HepG2 (cell line): ENCODE data around the gene PTPA. TPM values are rescaled to one million over a fixed set of nuclear protein-coding genes. Genes with fewer than 3 reads are reported as not detected.

Experiments
- BCL6 ChIP-seq: IDR thresholded peaks from 2 replicates; pipeline ENCODE4 v1.6.1; 2016; ENCODE audit warnings: missing genetic modification reagents, missing compliant biosample characterization
- CHD2 ChIP-seq: IDR thresholded peaks from 2 replicates; pipeline ENCODE4 v1.6.1; 2011; ENCODE audit warnings: low read depth, low read length, improper control_type of control experiment
- CREM ChIP-seq, 2 experiments: sonication (generic) in 1 of 2; formaldehyde crosslinking in 1 of 2; IDR thresholded peaks; 2 replicates each; pipeline versions ENCODE4 v1.4.0 to v1.6.1; 2016 to 2020; ENCODE audit warnings: antibody characterized with exemption in 1 of 2, mild to moderate bottlenecking in 1 of 2, missing genetic modification reagents in 1 of 2
- CTCF ChIP-seq: sonication (generic); formaldehyde crosslinking; IDR thresholded peaks from 2 replicates; pipeline ENCODE4 v1.5.0; 2020; ENCODE audit warnings: mild to moderate bottlenecking, missing genetic modification reagents, moderate library complexity
- ELF1 ChIP-seq: sonication (generic); formaldehyde crosslinking; IDR thresholded peaks from 2 replicates; pipeline ENCODE4 v1.4.0; 2020; ENCODE audit warnings: missing genetic modification reagents
- ELF3 ChIP-seq: IDR thresholded peaks from 2 replicates; pipeline ENCODE4 v1.6.1; 2016; ENCODE audit warnings: missing genetic modification reagents, missing compliant biosample characterization
- GABPB1 ChIP-seq: IDR thresholded peaks from 2 replicates; pipeline ENCODE4 v1.6.1; 2016; ENCODE audit warnings: mild to moderate bottlenecking, missing genetic modification reagents, moderate library complexity, missing compliant biosample characterization
- GATAD2A ChIP-seq: IDR thresholded peaks from 2 replicates; pipeline ENCODE4 v1.6.1; 2016
- GMEB1 ChIP-seq: sonication (generic); formaldehyde crosslinking; IDR thresholded peaks from 2 replicates; pipeline ENCODE4 v1.5.1; 2020; ENCODE audit warnings: missing genetic modification reagents, mild to moderate bottlenecking, borderline replicate concordance
- HDAC1 ChIP-seq: sonication (generic); formaldehyde crosslinking; IDR thresholded peaks from 2 replicates; pipeline ENCODE4 v1.5.1; 2020; ENCODE audit warnings: mild to moderate bottlenecking, missing genetic modification reagents
- MYPOP ChIP-seq: sonication (generic); formaldehyde crosslinking; IDR thresholded peaks from 2 replicates; pipeline ENCODE4 v1.8.1; 2023; ENCODE audit warnings: mild to moderate bottlenecking, moderate library complexity, missing genetic modification reagents
- NONO ChIP-seq, 2 experiments: fragments of 450-650 bp in 1 of 2; sonication (generic) in 1 of 2; formaldehyde crosslinking in 1 of 2; IDR thresholded peaks in 1 of 2; conservative IDR thresholded peaks in 1 of 2; 2 replicates each; pipeline versions ENCODE4 v1.6.1 to v1.8.0; 2017 to 2022; ENCODE audit warnings: mild to moderate bottlenecking in 1 of 2, missing genetic modification reagents in 1 of 2, moderate library complexity in 1 of 2
- PCBP1 ChIP-seq: fragments of 200-400 bp; formaldehyde crosslinking; IDR thresholded peaks from 2 replicates; pipeline ENCODE4 v1.6.1; 2017; ENCODE audit warnings: mild to moderate bottlenecking, low read depth, low read length, borderline replicate concordance
- RBM39 ChIP-seq: fragments of 200-400 bp; formaldehyde crosslinking; IDR thresholded peaks from one replicate; pipeline ENCODE4 v1.6.1; 2018; ENCODE audit warnings: antibody characterized with exemption, mild to moderate bottlenecking, low read depth, low read length; ENCODE audit not compliant: poor library complexity, severe bottlenecking
- RCOR2 ChIP-seq: IDR thresholded peaks from 2 replicates; pipeline ENCODE4 v1.6.1; 2016; ENCODE audit warnings: missing biosample characterization, missing genetic modification reagents
- SALL2 ChIP-seq: sonication (generic); formaldehyde crosslinking; IDR thresholded peaks from 2 replicates; pipeline ENCODE4 v1.8.1; 2023; ENCODE audit warnings: mild to moderate bottlenecking, missing genetic modification reagents, inconsistent platforms
- SIN3B ChIP-seq: fragments of 150-350 bp; IDR thresholded peaks from 2 replicates; pipeline ENCODE4 v1.6.1; 2014; ENCODE audit warnings: low read length
- STAG1 ChIP-seq: sonication (generic); formaldehyde crosslinking; IDR thresholded peaks from 2 replicates; pipeline ENCODE4 v1.4.0; 2020; ENCODE audit warnings: missing genetic modification reagents
- WIZ ChIP-seq: sonication (generic); formaldehyde crosslinking; IDR thresholded peaks from 2 replicates; pipeline ENCODE4 v1.5.1; 2020; ENCODE audit warnings: mild to moderate bottlenecking, missing genetic modification reagents
- ZBTB8A ChIP-seq: sonication (generic); formaldehyde crosslinking; IDR thresholded peaks from 2 replicates; pipeline ENCODE4 v1.4.0; 2020; ENCODE audit warnings: mild to moderate bottlenecking, low read depth, missing genetic modification reagents, borderline replicate concordance
- ZC3H13 ChIP-seq: sonication (generic); formaldehyde crosslinking; IDR thresholded peaks from 2 replicates; pipeline ENCODE4 v1.8.1; 2023; ENCODE audit warnings: mild to moderate bottlenecking, missing genetic modification reagents, moderate library complexity
- ZFX ChIP-seq: sonication (generic); formaldehyde crosslinking; IDR thresholded peaks from 2 replicates; pipeline ENCODE4 v1.4.0; 2020; ENCODE audit warnings: mild to moderate bottlenecking, low read depth, missing genetic modification reagents, moderate library complexity
- ZNF20 ChIP-seq: sonication (generic); formaldehyde crosslinking; IDR thresholded peaks from 2 replicates; pipeline ENCODE4 v1.4.0; 2020; ENCODE audit warnings: mild to moderate bottlenecking, moderate library complexity, missing genetic modification reagents
- ZNF44 ChIP-seq: sonication (generic); formaldehyde crosslinking; IDR thresholded peaks from 2 replicates; pipeline ENCODE4 v1.5.1; 2020; ENCODE audit warnings: mild to moderate bottlenecking, missing genetic modification reagents
- ZNF605 ChIP-seq: sonication (generic); formaldehyde crosslinking; IDR thresholded peaks from 2 replicates; pipeline ENCODE4 v1.8.0; 2022; ENCODE audit warnings: mild to moderate bottlenecking, missing genetic modification reagents
- ZNF709 ChIP-seq: sonication (generic); formaldehyde crosslinking; IDR thresholded peaks from 2 replicates; pipeline ENCODE4 v1.5.0; 2020; ENCODE audit warnings: mild to moderate bottlenecking, missing genetic modification reagents
- ZNF768 ChIP-seq: sonication (generic); formaldehyde crosslinking; IDR thresholded peaks from 2 replicates; pipeline ENCODE4 v1.4.0; 2020; ENCODE audit warnings: missing genetic modification reagents
- polyA plus RNA-seq, 8 experiments: library from polyadenylated mRNA; depleted of rRNA in 3 of 8; stranded (reverse) in 7 of 8; unstranded in 1 of 8; fragments of >200 nt; fragmentation: Illumina TruSeq in 4 of 8; extraction: Trizol in 4 of 8; gene quantifications; 2 replicates each; pipeline versions ENCODE4 v1.2.1 to v1.2.3, GENCODE V29; 2011 to 2016; ENCODE audit warnings: low read depth in 4 of 8, missing spikeins in 1 of 8, mixed read lengths in 1 of 8; ENCODE audit not compliant: insufficient read depth in 1 of 8
- total RNA-seq, 5 experiments: library from RNA; depleted of rRNA; stranded (reverse); fragments of >200 nt; fragmentation: Illumina TruSeq; extraction: Trizol; gene quantifications; 2 replicates each; pipeline ENCODE4 v1.2.3, GENCODE V29; 2016; ENCODE audit warnings: low read depth in 1 of 5

PTPA gene
- total and polyA plus RNA-seq, 2 of the 13 experiments (the other 11 are each of a cell fraction or from before 2014, with no cell fraction given): 79.3 to 105 TPM

GRCh38 chr9:129176701-129177442 lies 65.7 kb downstream of the PTPA start (continued):
- TF ChIP-seq ZNF709 (CRISPR knock-in tag) (no peak), NONO (IDR thresholded peaks at IDR 0.05) (no peak), NONO (CRISPR knock-in tag; conservative IDR thresholded peaks at IDR 0.05) (0 out of 2 replicates have a peak, but pooled peaks have one; percentile 22), SALL2 (CRISPR knock-in tag) (no peak), ZNF768 (CRISPR knock-in tag) (peak; percentile 25; the same call in 1 of the 2 replicates), ZNF44 (no peak), CHD2 (no peak), STAG1 (0 out of 2 replicates have a peak, but pooled peaks have one; percentile 3), SIN3B (no peak), GMEB1 (CRISPR knock-in tag) (no peak), ELF1 (CRISPR knock-in tag) (no peak), ZBTB8A (no peak), HDAC1 (CRISPR knock-in tag) (peak; percentile 42; the same call in 1 of the 2 replicates), GABPB1 (CRISPR knock-in tag) (0 out of 2 replicates have a peak, but pooled peaks have one; percentile 24), ZFX (CRISPR knock-in tag) (no peak), PCBP1 (no peak), WIZ (CRISPR knock-in tag) (no peak), CREM (IDR thresholded peaks at IDR 0.05) (no peak), CREM (CRISPR knock-in tag; IDR thresholded peaks at IDR 0.05) (no peak), RCOR2 (CRISPR knock-in tag) (no peak), RBM39 (peak; percentile 60), ZNF20 (no peak), BCL6 (peak; percentile 43), ZNF605 (no peak), CTCF (CRISPR knock-in tag) (peak; percentile 3; the same call in 1 of the 2 replicates), GATAD2A (CRISPR knock-in tag) (no peak), MYPOP (CRISPR knock-in tag) (peak; percentile 68; the same call in 1 of the 2 replicates), ZC3H13 (CRISPR knock-in tag) (peak; percentile 80; the same call in 1 of the 2 replicates), ELF3 (no peak)
